Transverse colon (tissue), 4 donors: ENCODE results near the gene SARS2. TPM values are rescaled to one million over a fixed set of nuclear protein-coding genes. Genes with fewer than 3 reads are reported as not detected.

ENCODE experiments used
- DNase-seq: peaks from one replicate; pipeline ENCODE4 v3.0.0-alpha.2; 2019
- H3K27ac ChIP-seq, 4 donors: fragments of 200-600 bp; sonication (generic); 2 replicates each; pipeline ENCODE4 v1.5.1; 2016 to 2018; ENCODE audit warnings: inconsistent platforms in 4 of 4
- H3K27me3 ChIP-seq: fragments of 200-600 bp; sonication (generic); 2 replicates; pipeline ENCODE4 v1.5.1; 2017; ENCODE audit warnings: inconsistent platforms
- H3K36me3 ChIP-seq, 4 donors: fragments of 200-600 bp; sonication (generic); 2 replicates each; pipeline ENCODE4 v1.5.1; 2017 to 2019; ENCODE audit warnings: inconsistent platforms in 4 of 4
- H3K4me1 ChIP-seq, 4 donors: fragments of 200-600 bp; sonication (generic); 2 replicates each; pipeline ENCODE4 v1.5.1; 2017 to 2020; ENCODE audit warnings: inconsistent platforms in 4 of 4
- H3K4me3 ChIP-seq, 4 donors: fragments of 200-600 bp; sonication (generic); 1 replicate in 1 of 4; 2 replicates in 3 of 4; pipeline versions ENCODE4 v1.5.1 to v1.6.1; 2017 to 2019; ENCODE audit warnings: inconsistent platforms in 4 of 4
- H3K9me3 ChIP-seq, 2 donors: fragments of 200-600 bp; sonication (generic); 2 replicates each; pipeline ENCODE4 v1.5.1; 2017 to 2019; ENCODE audit warnings: inconsistent platforms in 2 of 2
- EP300 ChIP-seq: sonication (generic); formaldehyde crosslinking; IDR thresholded peaks from one replicate; pipeline ENCODE4 v1.6.1; 2017; ENCODE audit warnings: antibody characterized with exemption, low read depth
- POLR2A ChIP-seq: fragments of 450-650 bp; IDR thresholded peaks from one replicate; pipeline ENCODE4 v1.6.1; 2016; ENCODE audit warnings: antibody characterized with exemption, mild to moderate bottlenecking, moderate library complexity
- POLR2AphosphoS5 ChIP-seq, 3 donors: sonication (generic); formaldehyde crosslinking; IDR thresholded peaks; one replicate each; pipeline ENCODE4 v1.6.1; 2016; ENCODE audit warnings: antibody characterized with exemption in 3 of 3
- whole genome bisulfite sequencing, 2 donors: methylation state at CpG; one replicate each; pipeline ENCODE4 v1.1.5; 2018; ENCODE audit warnings: low coverage in 1 of 2; 5-methylcytosine and 5-hydroxymethylcytosine counted together
- in situ Hi-C, 4 donors: fragments of 200-750 bp; cut with MboI; loops; one replicate each; pipeline versions ENCODE4 v1.15.0 to v1.15.1; 2017; ENCODE audit warnings: low sequenced_read_pairs in 3 of 4, low pct_ligation_motif_present in 1 of 4, low pct_unique_long_range_greater_than_20kb in 1 of 4
- intact Hi-C: fragments of 100-400 bp; cut with DNase I; formaldehyde crosslinking; loops from one replicate; pipeline ENCODE4 v1.15.1; 2023; ENCODE audit warnings: low total_unique reads
- total RNA-seq, 4 donors: library from RNA; depleted of rRNA; stranded (reverse); fragments of >200 nt; gene quantifications; one replicate each; pipeline ENCODE4 v1.1.0, GENCODE V29; 2016
- TF ChIP-seq, protein P1 (sequence below), 5 experiments: fragments of 200-600 bp in 3 of 5; fragments of 450-650 bp in 2 of 5; sonication (generic) in 3 of 5; IDR thresholded peaks; 1 replicate in 2 of 5; 2 replicates in 3 of 5; pipeline ENCODE4 v1.5.1; 2016 to 2017; ENCODE audit warnings: antibody characterized with exemption in 5 of 5, inconsistent platforms in 3 of 5, mild to moderate bottlenecking in 2 of 5, moderate library complexity in 1 of 5

The SARS2 gene
- total RNA-seq, 4 donors from 2014 or later, result 21.4 to 186 (median 42.7) TPM

DNA sequence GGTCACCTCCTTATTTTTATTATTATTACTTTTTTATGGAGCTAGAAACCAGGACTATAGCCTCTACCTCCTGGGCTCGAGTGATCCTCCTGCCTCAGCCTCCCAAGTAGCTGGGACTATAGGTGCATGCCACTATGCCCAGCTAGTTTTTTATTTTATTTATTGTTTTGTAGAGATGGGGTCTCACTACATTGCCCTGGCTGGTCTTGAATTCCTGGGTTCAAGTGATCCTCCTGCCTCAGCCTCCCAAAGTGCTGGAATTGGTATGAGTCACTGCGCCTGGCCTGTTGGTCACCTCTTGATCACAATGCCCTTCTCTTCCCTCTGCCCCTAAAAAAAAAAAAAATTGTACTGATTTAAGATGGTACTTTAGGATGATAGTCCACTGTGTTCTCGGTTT lies 20.6 kb upstream of the SARS2 start:
- WGBS, 2 donors, result 64 to 70% methylated on average over 3 of the region's 3 CpGs
- H3K4me3 ChIP-seq, result no peak overlapping the region
- peaks cover 6% of the 10 kb centered on the region for H3K27me3 ChIP-seq
- no peak overlapping the region for H3K27ac ChIP-seq
- DNase-seq, result no peak
- H3K9me3 ChIP-seq, result no peaks in the 10 kb centered on the region
- TF ChIP-seq POLR2AphosphoS5 (IDR thresholded peaks at IDR 0.05) (no peak), EP300 (no peak), POLR2A (no peak)
- TF ChIP-seq, protein P1, sequence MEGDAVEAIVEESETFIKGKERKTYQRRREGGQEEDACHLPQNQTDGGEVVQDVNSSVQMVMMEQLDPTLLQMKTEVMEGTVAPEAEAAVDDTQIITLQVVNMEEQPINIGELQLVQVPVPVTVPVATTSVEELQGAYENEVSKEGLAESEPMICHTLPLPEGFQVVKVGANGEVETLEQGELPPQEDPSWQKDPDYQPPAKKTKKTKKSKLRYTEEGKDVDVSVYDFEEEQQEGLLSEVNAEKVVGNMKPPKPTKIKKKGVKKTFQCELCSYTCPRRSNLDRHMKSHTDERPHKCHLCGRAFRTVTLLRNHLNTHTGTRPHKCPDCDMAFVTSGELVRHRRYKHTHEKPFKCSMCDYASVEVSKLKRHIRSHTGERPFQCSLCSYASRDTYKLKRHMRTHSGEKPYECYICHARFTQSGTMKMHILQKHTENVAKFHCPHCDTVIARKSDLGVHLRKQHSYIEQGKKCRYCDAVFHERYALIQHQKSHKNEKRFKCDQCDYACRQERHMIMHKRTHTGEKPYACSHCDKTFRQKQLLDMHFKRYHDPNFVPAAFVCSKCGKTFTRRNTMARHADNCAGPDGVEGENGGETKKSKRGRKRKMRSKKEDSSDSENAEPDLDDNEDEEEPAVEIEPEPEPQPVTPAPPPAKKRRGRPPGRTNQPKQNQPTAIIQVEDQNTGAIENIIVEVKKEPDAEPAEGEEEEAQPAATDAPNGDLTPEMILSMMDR (IDR thresholded peaks at IDR 0.05), result no peak
- no peaks in the 10 kb centered on the region for H3K36me3 ChIP-seq
- peaks cover 4 to 10% (median 8%) of the 10 kb centered on the region in 4 donors for H3K4me1 ChIP-seq
- intact Hi-C loops, result no loop called here
- in situ Hi-C loops, result loop anchor here in 1 of 4 donors (25.0 kb wide), 1 partner anchor 539 kb away; the partner anchor contains the start of gene FAM98C

DNA sequence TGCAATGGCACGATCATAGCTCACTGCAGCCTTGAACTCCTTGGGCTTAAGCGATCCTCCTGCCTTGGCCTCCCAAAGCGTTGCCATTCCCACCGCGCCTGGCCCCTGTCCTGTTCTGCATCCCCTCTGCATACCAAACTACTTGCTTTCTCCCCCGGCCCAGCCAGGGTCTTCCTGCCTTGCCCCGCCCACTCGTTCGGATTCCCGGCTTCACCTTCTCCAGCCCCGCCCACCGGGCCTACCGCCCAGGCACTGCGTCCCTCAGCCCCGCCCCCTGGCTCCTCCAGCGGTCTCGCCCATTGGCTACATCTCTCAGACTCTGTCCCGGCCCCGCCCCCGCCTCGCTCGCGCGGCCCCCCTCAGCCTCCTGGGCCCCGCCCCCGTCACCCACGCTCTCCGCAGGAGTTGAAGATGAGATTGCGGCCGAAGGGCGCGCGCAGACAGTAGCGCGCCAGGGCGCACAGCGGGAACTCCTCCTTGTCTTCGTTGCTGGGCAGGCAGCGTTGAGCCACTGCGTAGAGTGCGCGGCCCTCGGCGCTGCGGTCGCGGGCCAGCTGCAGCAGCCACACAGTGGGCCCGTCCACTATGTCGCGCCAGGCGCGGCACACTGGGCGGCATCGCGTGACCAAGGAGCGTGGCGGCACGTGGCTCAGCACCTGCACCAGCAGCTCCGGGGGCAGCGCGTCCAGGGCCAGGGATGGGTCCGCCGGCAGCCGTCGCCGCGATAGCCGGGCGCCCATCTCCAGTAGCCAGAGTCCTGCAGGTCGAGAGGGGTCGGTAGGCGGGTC lies 19.2 kb upstream of the SARS2 start:
- WGBS, 2 donors, result 19 to 39% methylated on average over 9 to 23 of the region's 72 CpGs
- H3K4me1 ChIP-seq, result peaks cover 4 to 10% (median 8%) of the 10 kb centered on the region in 4 donors
- in situ Hi-C loops, result loop anchor here in 3 of 4 donors (25.0 kb wide), 2 partner anchors 412 to 537 kb away; partner anchors contain the start of gene FAM98C (in 3 of the 3)
- peaks cover 6% of the 10 kb centered on the region for H3K27me3 ChIP-seq
- H3K4me3 ChIP-seq, result peak overlapping the region in 2 of 4 donors; percentile 22 to 36
- no peak overlapping the region for H3K27ac ChIP-seq
- DNase-seq, result peak; percentile 76
- no peaks in the 10 kb centered on the region for H3K36me3 ChIP-seq
- TF ChIP-seq POLR2AphosphoS5 (IDR thresholded peaks at IDR 0.05) (no peak), POLR2A (no peak), EP300 (no peak)
- intact Hi-C loops, result no loop called here
- H3K9me3 ChIP-seq, result no peaks in the 10 kb centered on the region

DNA sequence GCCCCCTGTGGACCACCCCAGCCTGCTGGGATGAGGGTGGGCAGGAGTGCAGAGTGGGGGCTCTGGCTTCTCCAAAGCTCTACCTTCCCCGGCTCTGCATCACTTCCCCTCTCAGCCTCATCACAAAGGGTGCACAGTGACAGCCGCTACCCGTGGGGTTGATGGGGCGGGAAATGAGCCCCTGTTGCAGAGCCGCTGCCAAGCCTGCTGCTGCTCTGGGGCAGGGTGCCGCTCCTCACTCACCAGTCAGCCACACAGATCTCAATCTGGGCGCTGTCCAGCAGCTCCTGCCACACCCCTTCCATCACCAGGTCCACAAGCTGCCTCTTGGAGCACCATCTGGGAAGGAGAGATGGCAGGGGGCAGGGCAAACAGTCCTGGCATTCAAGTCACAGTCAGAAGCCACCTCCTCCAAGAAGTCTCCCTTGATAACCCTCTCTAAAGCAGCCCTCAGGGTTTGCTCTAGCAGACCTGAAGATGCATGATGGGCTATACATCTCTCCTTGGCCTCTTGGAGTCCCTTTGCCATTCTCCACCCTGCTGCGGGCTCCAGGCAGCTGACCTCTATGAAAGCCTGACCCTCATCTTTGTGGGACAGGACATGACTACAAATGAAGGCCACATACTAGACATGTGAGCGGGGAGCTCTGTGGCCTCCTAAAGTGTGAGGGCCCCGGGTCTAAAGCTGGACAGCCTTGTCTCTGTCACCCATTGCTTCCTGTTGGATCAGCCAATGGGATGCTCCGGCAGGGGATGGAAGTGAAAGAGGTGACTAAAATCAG lies 15.9 kb upstream of the SARS2 start:
- Histone ChIP-seq H3K36me3 (no peaks in the 10 kb centered on the region), H3K27me3 (peaks cover 6% of the 10 kb centered on the region), H3K4me1 (peaks cover 4 to 10% (median 8%) of the 10 kb centered on the region in 4 donors), H3K27ac (no peak overlapping the region), H3K9me3 (no peaks in the 10 kb centered on the region), H3K4me3 (no peak overlapping the region)
- DNase-seq, result no peak
- 53% methylated on average over 11 of the region's 11 CpGs; no CpG with 5 or more reads in 1 of the 2 donors for WGBS, 2 donors
- intact Hi-C loops (no loop called here), in situ Hi-C loops (loop anchor here in 3 of 4 donors (25.0 kb wide), 2 partner anchors 409 to 534 kb away; partner anchors contain the start of gene FAM98C (in 2 of the 3))
- no peak for TF ChIP-seq EP300
- no peak for TF ChIP-seq POLR2A
- TF ChIP-seq, protein P1 (IDR thresholded peaks at IDR 0.05), result no peak
- TF ChIP-seq POLR2AphosphoS5 (IDR thresholded peaks at IDR 0.05), result no peak

DNA sequence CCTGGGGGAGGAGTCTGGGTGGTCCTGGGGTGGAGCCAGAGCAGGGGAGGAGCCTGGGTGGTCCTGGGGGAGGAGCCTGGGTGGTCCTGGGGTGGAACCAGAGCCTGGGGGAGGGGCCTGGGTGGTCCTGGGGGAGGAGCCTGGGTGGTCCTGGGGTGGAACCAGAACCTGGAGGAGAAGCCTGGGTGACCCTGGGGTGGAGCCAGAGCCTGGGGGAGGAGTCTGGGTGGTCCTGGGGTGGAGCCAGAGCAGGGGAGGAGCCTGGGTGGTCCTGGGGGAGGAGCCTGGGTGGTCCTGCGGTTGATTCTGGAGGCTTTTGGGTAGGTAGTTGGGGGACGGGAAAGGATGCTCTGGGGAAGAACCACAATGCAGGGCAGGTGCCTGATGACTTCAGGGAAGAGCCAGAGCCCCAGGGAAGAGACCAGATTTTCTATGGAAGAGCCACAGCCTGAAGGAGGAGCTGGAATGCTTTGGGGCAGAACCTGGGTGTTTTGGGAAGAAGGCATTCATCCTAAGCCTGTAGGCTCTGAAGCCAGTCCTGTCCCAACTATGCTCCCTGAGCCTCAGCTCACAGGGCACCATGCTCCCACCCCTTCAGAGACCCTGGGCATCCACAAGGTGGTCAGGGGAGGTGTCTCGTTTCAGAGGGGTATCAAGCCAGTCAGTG lies 15.1 kb upstream of the SARS2 start:
- 57% methylated on average over 3 of the region's 3 CpGs; no CpG with 5 or more reads in 1 of the 2 donors for WGBS, 2 donors
- DNase-seq, result no peak
- Histone ChIP-seq H3K9me3 (no peaks in the 10 kb centered on the region), H3K27me3 (peaks cover 6% of the 10 kb centered on the region), H3K36me3 (no peaks in the 10 kb centered on the region), H3K4me1 (peaks cover 4 to 10% (median 8%) of the 10 kb centered on the region in 4 donors), H3K4me3 (no peak overlapping the region), H3K27ac (no peak overlapping the region)
- intact Hi-C loops (no loop called here), in situ Hi-C loops (loop anchor here in 3 of 4 donors (25.0 kb wide), 2 partner anchors 408 to 533 kb away; partner anchors contain the start of gene FAM98C (in 2 of the 3))
- TF ChIP-seq, protein P1 (IDR thresholded peaks at IDR 0.05), result no peak
- TF ChIP-seq POLR2A (no peak), EP300 (no peak), POLR2AphosphoS5 (IDR thresholded peaks at IDR 0.05) (no peak)
